Non-pigmented ciliary epithelial cell (primary cell): ENCODE measurements around the gene NOP16.

ENCODE experiments used
- DNase-seq: peaks from one replicate; pipeline ENCODE4 v3.0.0-alpha.2; 2010; ENCODE audit warnings: low read depth

NOP16 gene

DNA sequence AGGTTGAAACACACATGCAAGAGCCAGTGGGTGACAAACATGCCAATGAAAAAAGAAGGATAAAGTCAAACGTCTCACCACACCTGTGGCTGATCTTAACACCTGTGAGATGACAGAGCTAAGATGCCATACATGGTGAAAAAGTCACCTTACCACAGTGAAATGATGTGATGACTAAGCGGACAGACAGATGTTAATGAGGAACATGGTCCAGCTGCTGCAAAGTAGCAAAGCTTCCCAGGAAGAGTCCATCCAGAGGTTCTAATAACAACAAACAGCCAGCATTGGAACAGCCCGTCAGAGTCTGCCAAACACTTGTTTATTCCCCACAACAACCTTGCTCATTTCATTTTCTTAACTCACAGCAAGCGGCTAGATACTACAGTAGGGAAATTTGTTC is 28.7 kb downstream of the NOP16 start:
- DNase-seq, result no peak

DNA sequence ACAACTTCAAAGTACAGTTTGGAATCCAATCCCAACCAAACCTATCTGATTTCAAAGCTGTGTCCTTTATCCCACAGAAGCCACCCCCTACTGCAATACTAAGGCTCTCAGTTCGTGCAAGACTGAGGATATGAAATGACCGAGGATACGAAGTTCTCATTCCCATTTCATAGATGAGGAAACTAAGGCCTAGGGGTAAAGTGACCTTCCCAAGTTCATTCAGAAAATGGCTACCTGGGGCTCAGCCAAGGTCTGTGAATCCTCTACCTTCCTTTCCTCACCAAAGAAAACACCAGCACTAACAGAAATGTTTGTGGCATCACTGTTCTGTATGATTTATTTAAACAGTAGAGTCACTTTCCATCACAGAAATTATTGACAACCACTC is 32.2 kb downstream of the NOP16 start:
- DNase-seq, result no peak

DNA sequence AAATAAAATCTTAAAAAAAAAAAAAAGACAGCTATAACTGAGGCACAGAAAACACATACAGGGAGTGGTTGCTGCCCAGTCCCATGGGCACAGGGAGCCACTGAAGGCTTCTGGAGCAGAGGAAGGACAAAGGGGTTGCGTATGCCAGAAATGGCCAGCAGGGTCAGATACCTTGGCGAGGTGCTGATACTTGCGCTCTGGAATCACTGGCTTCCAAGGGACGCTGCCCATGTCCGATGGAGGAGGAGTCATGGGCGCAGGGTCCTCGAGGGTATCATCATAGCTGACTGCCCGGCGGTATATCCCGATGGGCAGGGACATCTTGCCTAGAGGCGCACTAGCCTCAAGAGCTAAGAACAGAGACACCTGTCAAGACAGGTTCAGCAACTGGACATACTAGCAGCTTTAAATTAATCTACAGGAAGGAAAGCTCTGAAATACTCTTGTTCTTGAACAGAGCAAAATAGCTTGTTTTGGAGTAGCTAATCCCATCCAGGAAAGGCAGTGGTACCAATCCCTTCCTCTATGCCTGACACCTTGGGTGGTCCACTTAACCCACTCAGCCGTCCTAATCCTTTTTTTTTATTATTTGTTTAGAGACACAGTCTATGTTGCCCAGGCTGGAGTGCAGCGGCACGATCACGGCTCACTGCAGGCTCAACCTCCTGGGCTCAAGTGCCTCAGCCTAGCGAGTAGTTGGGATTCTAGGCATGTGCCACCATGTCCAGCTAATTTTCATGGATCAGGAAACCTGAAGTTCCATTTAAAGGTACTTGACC is 32.8 kb downstream of the NOP16 start:
- DNase-seq, result no peak

DNA sequence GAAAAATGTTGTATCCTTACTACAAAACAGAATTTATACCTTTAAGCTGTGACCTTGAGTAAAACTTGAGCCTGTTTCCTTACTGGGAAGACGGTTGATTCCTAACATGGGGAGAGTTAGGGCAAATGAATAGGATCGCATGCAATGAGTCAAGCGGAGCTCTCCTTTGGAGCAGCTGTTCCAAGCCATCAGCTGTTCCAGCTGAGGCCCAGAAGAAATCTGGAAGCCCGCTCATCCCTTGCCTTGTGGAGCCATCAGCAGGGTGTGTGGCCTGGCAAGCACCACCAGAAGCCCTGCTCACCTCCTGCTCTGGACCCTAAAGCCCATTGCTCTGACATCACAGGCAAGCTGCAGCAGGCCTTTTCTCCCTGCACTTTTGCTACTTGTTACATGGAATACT is 34.9 kb downstream of the NOP16 start:
- no peak for DNase-seq

DNA sequence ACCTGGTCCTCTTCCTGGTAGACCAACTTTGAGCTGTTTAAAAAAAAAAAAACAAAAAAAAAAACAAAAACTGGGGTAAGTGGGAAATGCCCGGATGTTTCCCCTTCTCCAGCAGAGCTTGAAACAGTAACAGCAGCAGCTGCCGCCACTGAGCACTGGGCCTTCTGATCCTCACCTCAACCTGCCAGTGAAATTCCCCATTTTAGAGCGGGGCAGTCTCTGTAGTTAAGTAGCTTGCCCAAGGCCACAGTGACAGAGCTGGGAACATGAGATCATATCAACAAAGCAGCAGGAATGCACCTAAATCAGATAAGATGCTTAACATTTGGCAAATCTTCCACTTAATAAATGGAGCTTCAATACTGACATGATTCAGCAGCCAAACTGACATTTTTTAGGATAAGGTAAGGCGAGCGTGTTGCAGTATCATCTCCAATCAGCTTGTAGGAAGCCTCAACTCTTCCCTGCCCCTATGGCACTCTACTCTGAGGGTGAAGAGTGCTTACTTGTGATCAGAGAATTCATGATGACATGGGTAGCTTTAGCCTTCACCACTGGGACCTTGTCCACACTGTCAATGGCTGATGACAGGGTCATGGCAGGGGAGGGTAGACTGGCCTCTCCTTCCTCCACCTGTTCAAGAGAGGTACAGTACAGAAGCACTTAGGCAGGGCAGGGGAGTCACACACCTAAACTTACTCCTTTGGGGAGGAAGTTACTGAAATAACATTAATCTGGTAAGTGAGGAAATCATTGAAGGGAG is 36.1 kb downstream of the NOP16 start:
- DNase-seq, result no peak

DNA sequence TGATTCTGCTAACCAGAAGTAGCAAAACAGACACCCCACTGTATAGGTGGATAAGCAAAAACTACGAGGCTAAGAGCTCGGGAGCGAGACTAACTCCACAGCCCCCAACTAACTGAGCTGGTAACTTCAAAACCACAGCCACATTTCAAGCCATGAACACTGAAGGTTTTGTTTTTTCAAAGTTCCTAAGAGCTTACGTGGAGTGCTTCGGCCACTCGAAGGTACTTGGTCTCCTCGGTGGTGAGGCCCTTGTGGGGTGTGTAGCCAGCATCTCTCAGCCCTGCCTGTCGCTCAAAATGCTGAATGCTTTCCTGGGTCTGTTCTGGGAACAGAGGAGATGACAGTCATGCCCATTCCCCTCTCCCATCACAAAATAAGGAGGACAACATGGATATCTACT is 38.0 kb downstream of the NOP16 start:
- DNase-seq, result no peak

DNA sequence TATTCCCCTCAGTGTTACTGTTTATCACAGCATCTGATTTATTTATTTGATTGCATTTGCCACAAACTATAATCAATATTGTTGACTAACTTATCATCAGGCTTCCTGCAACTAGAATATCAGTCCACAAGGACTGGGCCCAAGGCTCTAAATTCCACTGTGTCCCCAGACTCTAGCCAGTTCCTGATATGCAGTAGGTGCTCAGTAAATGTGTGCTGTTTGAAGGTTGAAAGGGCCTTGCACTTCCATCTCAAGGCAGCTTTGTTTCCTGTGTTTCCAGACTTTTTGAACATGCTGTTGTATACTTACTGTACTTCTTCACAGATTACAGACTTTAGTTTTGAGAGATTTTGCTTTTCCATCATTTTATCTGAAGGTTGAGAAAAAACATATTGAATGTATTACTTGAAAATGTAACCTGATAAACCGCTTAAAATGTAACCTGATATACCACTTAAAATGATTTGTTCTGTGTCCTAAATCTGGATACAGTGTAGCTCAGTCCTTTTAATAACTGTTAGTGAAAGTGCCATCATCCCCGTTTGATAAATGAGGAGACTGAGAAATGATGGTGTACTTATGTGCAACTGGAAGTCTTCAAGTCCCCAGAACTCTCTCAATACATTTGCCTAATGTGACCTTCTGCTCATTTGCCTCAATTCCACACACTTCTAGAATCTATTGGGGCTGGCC is 45.5 kb downstream of the NOP16 start:
- DNase-seq, result no peak

DNA sequence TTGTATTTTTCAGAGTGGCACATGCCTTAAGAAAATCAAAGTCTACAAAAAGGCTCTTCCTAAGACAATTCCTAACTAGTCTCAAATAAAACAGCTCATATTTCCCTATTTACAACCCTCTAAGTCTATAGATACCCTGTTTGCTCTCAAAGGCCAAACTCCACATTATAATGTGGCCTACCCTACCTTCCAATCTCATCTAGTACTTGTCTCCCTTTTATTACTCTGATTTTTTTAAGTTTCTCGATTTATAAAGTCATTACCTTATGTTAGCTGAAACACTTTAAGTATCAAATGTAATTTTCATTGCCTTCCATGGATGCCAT is 46.3 kb downstream of the NOP16 start:
- DNase-seq, result no peak

DNA sequence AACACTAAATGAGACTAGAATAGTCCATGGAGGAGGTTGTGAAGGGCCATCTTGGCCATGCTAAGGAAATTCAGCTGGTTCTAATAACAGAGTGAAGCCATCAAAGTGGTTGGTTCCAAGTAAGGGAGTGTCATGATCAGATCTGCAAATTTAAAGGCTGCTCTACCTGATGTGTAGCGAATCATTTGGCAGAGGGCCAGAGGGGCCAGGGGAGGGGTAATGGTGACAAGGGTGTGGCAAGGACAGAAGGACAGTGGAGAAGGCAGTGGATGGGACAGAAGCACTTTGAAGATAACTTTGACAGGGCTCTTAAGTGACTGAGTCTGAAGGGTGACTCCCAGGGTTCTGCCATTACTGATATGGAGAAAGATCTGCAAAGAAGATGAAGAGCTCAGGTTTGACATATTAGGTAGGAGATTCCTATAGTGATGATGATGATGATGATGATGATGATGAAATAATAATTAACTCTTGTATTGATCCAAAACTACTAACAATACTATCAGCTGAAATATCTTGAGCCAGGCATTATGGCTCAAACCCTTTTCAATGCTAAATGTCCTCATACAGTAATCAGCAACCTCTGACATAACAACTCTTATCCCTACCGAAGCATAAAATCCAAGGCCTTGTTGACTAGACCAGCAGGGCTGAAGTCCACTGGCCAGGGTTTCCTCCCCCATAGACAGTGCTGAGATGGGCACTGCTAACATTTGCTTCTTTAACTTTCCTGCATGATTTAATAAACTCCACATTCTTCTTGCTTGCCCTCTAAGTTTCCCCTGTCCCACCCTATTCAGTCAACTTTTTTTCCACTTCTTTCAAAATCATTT is 46.9 kb downstream of the NOP16 start:
- no peak for DNase-seq

DNA sequence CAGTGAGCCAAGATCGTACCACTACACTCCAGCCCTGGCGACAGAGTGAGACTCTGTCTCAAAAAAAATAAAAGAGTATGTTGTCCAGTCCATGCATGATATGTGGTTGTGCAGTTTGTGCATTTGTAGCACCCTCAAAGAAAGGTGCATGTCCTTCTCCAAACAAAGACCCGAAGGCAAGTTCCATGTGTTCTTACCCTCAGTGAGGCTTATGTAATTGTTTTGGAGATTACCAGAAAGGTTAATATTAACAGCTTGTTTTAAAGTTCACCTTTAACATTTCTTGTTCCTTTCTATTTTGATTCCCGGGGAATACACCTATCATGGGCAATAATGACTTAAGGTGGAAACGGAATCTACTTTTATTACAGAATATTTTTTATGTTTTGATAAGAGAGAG is 49.1 kb downstream of the NOP16 start:
- DNase-seq, result no peak

DNA sequence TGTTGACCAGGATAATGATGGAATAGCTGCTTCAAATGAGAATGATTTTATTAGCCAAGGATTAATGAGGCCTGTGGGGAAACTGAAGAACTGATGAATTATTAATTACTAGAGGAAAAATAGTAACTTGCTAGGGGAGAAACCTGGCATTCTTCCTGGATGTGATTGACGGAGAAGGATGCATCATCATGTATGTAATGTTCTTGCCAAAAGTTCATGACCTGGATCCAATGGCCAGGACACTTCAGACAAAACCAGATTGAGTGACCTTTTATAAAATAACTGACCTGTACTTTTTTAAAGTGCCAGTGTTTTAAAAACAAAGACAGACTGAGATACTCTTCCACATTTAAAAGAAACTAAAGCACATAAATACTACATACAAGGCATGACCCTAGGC is 50.5 kb downstream of the NOP16 start:
- DNase-seq, result no peak

DNA sequence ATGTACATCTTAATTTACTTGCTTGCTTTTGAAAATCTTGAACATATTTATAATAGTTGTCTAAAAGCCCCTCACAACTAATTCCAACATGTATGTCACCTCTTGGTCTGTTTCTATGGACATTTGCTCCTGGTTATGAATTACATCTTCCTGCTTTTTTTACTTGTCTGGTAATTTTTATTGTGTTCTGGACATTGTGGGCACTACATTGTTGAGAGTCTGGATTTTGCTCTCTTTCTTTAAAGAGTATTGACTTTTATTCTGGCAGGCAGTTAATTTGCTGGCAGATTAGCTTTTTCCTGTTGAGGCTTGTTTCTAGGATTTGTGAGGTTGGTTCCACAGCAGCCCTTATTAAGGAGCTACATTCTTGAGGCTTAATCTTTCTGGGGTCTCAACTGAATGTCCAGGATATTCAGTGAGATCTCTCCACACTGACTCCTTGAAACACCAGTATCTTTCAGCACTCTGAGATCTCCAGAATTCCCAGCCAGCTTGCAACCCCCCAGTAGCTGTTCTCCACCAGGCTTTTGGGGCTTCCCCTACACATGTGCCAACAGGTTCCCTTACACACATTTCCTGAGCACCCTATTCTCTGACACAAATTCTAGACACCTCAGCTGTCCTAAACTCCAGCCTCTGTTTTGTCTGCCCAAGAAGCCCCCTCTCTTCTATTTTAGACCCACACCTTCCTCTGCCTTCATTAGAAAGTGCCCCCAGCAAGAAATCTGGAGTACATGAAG is 54.2 kb downstream of the NOP16 start:
- DNase-seq, result no peak
